GM18520 (cell line): ENCODE data around the gene HSPE1.
"Not testable (repeated sequence)": the region's sequence is repeated elsewhere in the genome, so short reads cannot be mapped to it uniquely, and the experiment has no call there.

Source experiments
- ATAC-seq: cut with Tn5 transposase; IDR thresholded peaks from one replicate; pipeline ENCODE4 v1.9.1; 2021; ENCODE audit not compliant: unreplicated experiment

HSPE1 gene

DNA sequence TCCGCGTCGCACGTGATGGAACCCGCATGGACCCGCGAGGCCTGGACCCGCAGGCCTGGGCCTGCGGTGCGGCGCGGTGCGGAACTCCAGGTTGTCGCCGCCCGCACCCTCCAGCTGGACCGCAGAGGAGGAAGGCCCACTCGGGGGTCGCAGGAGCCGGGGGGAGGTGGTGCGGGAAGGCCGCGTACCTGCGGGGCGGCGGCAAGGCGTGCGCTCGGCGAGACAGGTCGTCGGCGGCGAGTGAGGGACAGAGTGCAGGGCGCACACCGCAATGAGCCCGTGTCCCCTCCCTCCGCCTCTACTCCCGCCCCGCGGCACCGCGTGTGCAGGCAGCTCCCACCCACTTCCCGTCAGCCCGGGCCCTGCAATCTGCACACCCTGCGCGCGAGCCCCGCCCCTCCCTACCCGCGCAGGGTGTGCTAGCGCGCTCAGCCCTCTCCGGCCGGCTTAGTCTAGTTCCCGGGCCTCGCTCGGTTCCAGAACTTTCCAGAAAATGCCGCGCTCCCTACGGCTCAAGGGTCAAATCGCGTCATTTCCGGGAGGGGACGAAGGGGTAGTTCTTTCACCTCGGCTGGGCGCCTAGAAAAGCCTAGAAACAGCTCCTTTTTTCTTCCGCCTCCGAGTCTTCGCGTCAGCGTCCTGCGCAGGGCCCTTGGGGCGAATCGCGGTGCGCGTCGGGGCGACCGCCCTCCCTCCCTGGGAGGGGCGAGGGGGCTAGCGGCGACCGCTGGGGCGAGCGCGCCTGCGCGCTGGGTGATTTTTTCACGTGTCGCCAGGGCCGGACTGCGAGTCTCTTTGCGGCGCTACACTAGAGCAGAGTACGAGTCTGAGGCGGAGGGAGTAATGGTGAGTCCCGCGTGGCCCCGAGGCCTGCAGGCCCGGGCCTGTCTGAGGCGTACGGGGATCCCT, at the start of gene HSPE1, which contains the start of gene HSPD1:
Gene HSPE1, plus strand, starts transcription at position 786 of the 909 bp plus-strand sequence. Its CDS starts 58 bp downstream, at position 844.
Gene HSPD1, minus strand, starts transcription at position 247 of the 909 bp plus-strand sequence. CDS start 992 bp downstream, outside the sequence.
- peak; percentile 74 for ATAC-seq

- ATAC-seq = no peak
These were observed 49.7 kb upstream of the HSPE1 start for GRCh38 chr2:197450465-197450864.

DNA sequence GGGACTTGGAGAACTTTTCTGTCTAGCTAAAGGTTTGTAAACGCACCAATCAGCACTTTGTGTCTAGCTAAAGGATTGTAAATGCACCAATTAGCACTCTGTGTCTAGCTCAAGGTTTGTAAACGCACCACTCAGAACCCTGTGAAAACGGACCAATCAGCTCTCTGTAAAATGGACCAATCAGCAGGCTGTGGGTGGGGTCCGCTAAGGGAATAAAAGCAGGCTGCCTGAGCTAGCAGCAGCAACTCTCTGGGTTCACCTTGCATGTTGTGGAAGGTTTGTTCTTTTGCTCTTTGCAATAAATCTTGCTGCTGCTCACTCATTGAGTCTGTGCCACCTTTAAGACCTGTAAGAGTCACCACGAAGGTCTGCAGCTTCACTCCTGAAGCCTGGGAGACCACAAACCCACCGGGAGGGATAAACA, 49.2 kb upstream of the HSPE1 start:
- ATAC-seq = not testable (repeated sequence)

GRCh38 chr2:197452754-197453122, 47.4 kb upstream of the HSPE1 start:
- no peak for ATAC-seq

- ATAC-seq = peak; percentile 94
These were observed 46.9 kb upstream of the HSPE1 start, which contains the start of gene COQ10B for GRCh38 chr2:197453123-197453913. Gene COQ10B, plus strand, starts transcription at chr2:197453552. Its CDS starts 9 bp downstream, at chr2:197453561.

- ATAC-seq = peak; percentile 13
These were observed 46.2 kb upstream of the HSPE1 start for GRCh38 chr2:197453914-197454398.

DNA sequence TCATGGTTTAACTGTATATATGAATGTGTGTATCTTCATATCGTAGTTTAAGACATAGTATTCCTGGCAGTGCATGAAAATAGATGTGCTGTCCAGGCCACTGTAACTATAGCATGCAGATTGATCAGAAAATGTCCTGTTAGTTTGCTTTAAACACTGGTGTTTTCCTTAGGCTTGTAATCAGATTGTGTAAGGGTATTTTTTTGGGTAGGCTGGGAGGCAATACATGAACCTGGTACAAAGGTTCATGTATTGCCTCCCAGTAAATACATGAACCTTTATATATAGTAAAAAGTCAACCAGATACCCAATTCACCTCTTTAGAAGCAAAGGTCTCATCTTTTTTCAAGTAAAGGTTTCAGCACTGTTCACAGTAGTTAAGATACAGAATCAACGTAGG, 45.3 kb upstream of the HSPE1 start:
- no peak for ATAC-seq

DNA sequence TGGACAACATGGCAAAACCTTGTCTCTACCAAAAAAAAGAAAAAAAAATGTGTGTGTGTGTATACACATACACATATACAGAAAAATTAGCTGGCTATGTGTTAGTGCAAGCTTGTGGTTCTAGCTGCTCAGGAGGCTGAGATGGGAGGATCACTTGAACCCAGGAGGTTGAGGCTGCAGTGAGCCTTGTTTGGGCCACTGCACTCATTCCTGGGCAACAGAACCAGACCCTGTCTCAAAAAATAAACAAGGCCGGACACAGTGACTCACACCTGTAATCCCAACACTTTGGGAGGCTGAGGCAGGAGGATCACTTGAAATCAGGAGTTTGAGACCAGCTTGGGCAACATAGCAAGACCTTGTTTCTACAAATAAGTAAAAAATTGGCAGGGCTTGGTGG, 44.8 kb upstream of the HSPE1 start:
- ATAC-seq = no peak

DNA sequence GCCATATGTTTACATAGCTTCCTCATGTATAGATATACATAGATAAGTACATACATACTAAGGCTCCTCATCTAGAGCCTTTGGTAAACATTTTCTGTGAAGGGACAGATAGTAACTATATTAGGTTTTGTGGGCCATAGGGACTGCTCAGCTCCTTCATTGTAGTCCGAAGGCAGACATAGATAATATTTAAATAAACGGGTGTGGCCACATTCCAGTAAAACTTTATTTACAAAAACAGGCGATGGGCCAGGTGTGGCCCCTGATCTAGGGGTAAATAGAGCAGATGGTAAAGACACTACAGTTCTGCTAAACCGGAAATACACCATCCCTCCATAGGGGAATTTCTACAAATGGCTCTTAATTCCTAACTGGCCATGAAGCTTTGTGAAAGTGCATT, 39.5 kb upstream of the HSPE1 start:
- no peak for ATAC-seq

GRCh38 chr2:197461057-197461456, 39.1 kb upstream of the HSPE1 start:
- no peak for ATAC-seq

GRCh38 chr2:197464175-197464574, 36.0 kb upstream of the HSPE1 start:
- no peak for ATAC-seq

- ATAC-seq = no peak
These were observed 28.0 kb upstream of the HSPE1 start for GRCh38 chr2:197472166-197472565.

DNA sequence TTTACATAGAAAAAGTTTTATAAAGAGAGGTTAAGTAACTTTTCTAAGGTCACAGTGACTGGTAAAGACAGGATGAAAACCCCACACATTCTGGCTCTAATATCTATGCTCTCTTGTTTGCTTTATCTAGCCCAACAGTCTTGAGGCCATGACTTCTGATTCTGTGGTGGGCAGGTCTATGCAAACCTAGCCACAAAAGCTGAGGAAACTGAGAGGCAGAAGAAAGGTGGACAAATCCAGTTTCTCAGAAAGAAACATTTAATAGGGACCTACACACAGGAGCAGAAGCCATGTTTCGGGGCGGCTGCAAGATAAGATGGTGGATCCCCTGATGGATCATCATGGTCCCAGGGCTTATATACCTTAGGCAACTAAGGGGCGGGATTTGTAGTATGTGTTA, 22.4 kb upstream of the HSPE1 start:
- no peak for ATAC-seq

DNA sequence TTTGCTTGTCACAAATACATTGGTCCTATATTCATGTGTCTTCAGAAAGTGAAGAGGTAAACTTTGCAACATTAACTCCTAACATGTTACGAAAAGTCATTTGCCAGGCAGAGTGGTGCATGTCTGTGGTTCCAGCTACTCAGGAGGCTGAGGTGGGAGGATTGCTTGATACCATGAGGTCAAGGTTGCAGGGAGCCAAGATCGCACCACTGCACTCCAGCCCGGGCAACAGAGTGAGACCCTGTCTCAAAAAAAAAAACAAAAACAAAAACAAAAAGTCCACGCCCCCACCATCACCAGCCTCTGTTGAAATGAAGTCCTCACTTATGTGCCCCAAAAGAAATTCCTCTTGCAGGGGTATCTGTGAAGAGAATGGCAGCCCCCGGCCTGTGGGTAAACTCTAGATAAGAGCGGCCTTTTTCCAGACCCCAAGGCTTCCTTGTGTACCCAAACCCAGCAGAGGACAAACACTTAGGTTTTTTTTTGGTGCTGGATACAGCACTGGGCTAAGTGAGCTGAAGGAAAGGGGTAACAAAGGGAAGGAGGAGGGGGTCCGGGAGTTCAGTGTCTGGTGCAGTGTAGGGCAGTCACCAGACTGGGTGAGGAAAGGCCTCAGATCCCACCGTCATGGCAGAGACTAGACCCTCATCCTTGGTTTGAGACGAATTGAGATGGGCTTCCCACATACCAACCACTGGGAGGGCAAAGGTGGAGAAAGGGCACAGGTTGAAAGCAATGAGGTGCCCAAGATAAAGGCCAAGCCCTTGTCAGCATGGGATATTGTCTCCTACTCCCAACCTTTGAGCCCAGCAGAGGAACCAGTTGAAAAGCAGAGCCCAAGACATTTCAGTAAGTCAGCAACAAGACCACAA, 19.8 kb upstream of the HSPE1 start:
- no peak for ATAC-seq

- ATAC-seq = not testable (repeated sequence)
These were observed 15.9 kb upstream of the HSPE1 start for GRCh38 chr2:197484248-197484647.

GRCh38 chr2:197486175-197486574, 14.0 kb upstream of the HSPE1 start:
- no peak for ATAC-seq

DNA sequence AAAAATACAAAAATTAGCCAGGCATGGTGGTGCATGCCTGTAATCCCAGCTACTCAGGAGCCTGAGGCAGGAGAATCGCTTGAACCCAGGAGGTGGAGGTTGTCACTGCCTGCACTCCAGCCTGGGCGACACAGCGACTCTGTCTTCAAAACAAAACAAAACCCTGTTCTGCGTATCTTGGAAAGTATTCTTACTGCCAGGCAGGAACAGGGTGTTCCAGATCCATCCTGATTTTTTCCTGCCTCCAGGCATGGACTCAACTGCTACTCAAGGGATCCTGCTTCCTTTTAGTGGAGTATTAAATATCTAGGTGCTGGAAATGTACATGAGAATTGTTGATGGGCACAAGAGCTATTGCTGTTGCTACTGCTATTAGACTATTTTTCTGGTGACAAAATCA, 12.8 kb upstream of the HSPE1 start:
- no peak for ATAC-seq

DNA sequence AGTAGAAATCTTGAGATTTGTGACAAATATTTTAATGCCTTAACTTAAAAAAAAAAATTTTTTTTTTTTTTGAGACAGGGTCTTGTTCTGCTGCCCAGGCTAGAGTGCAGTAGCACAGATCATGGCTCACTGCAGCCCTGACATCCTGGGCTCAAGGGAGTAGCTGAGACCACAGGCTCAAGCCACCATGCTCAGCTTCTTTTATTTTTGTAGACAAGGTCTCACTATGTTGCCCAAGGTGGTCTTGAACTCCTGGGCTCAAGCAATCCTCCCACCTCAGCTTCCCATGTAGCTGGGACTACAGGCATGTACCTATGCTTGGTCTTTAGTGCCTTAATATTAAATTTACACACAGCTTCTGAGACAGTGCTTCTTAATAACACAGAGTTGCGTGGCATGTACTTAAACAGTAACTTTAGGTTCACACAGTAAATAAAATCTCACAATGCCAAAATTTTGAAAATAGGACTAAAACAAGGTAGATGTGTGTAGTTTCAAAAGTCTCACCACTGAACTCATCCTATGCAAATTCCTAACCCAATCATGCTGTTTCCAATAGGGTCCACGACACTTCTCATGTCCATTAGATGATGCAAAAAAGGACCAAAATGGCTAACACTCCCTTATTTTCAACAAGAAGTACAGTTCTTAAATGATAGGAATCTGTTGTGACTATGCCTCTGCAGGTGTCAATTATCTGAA, 4.6 kb upstream of the HSPE1 start:
- ATAC-seq = no peak

GRCh38 chr2:197496695-197497094, 3.5 kb upstream of the HSPE1 start:
- no peak for ATAC-seq

DNA sequence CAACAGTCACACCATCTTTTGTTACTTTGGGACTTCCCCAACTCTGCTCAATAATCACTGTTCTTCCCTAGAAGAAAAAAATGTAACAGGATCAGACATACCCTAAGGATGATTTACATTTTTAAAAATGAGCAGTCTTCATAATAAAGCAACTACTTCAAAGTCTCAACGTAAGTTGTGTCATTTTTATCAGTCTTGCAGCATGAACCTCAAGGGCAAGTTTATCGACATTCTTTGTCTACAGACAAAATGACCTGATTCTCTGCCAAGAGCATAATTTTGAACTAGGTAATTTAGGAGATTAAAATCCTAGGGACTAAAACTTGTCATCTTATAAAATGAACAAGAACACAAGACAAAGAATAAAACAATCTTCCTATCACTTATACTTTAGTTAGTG, 2.9 kb upstream of the HSPE1 start:
- no peak for ATAC-seq
